GM12878 (cell line): ENCODE measurements around the gene ARHGAP32.

Source experiments
- ATF7 ChIP-seq: fragments of 450-650 bp; IDR thresholded peaks from 2 replicates; pipeline ENCODE4 v1.6.1; 2016; ENCODE audit warnings: low read depth, mild to moderate bottlenecking
- BRCA1 ChIP-seq: IDR thresholded peaks from 2 replicates; pipeline ENCODE4 v1.6.1; 2011; ENCODE audit warnings: low read depth, low read length, improper control_type of control experiment
- CEBPB ChIP-seq, 2 experiments: fragments of 150-350 bp in 1 of 2; IDR thresholded peaks; 2 replicates each; pipeline ENCODE4 v1.6.1; 2012 to 2014; ENCODE audit warnings: low read depth in 2 of 2, low read length in 2 of 2, borderline replicate concordance in 1 of 2, inconsistent platforms in 1 of 2
- CTCF ChIP-seq, 3 experiments: IDR thresholded peaks in 2 of 3; conservative IDR thresholded peaks in 1 of 3; 2 replicates each; pipeline ENCODE4 v1.5.1; 2011; ENCODE audit warnings: low read depth in 3 of 3, low read length in 3 of 3, mild to moderate bottlenecking in 3 of 3, control low read depth in 2 of 3, moderate library complexity in 2 of 3, inconsistent platforms in 1 of 3, mixed read lengths in 1 of 3; ENCODE audit not compliant: control insufficient read depth in 2 of 3, insufficient read depth in 1 of 3; ENCODE audit errors: extremely low read depth in 1 of 3
- EZH2 ChIP-seq: IDR thresholded peaks from 2 replicates; pipeline ENCODE4 v1.6.1; 2012; ENCODE audit warnings: low read depth, mild to moderate bottlenecking, control low read depth, inconsistent platforms, low read length, borderline replicate concordance; ENCODE audit not compliant: control insufficient read depth
- MAX ChIP-seq: IDR thresholded peaks from 2 replicates; pipeline ENCODE4 v1.6.1; 2012; ENCODE audit warnings: low read depth, low read length, improper control_type of control experiment
- POLR2A ChIP-seq: IDR thresholded peaks from 2 replicates; pipeline ENCODE4 v1.6.1; 2011; ENCODE audit warnings: low read depth, mild to moderate bottlenecking, low read length
- STAT3 ChIP-seq: IDR thresholded peaks from 2 replicates; pipeline ENCODE4 v1.6.1; 2011; ENCODE audit warnings: low read depth, low read length, improper control_type of control experiment
- ZBTB33 ChIP-seq: fragments of 450-650 bp; IDR thresholded peaks from 2 replicates; pipeline ENCODE4 v1.6.1; 2017; ENCODE audit warnings: mild to moderate bottlenecking
- ZBTB40 ChIP-seq: fragments of 450-650 bp; IDR thresholded peaks from 2 replicates; pipeline ENCODE4 v1.6.1; 2016; ENCODE audit warnings: mild to moderate bottlenecking, moderate library complexity, borderline replicate concordance
- ZNF24 ChIP-seq: fragments of 450-650 bp; IDR thresholded peaks from 2 replicates; pipeline ENCODE4 v1.6.1; 2017; ENCODE audit warnings: antibody characterized with exemption, mild to moderate bottlenecking

GRCh38 chr11:129213261-129213660, 21.1 kb upstream of the ARHGAP32 start:
- TF ChIP-seq STAT3: no peak
- no peak for TF ChIP-seq CTCF (IDR thresholded peaks at IDR 0.05 in 2 of 3, conservative IDR thresholded peaks at IDR 0.05 in 1 of 3; ENCODE audit: control insufficient read depth in 2 of 3, extremely low read depth in 1 of 3, insufficient read depth in 1 of 3, low read depth in 3 of 3, low read length in 3 of 3)
- no peak for TF ChIP-seq POLR2A
- TF ChIP-seq EZH2: no peak
- TF ChIP-seq ATF7: no peak
- no peak for TF ChIP-seq CEBPB (IDR thresholded peaks at IDR 0.05; ENCODE audit: borderline replicate concordance in 1 of 2, low read depth in 2 of 2, low read length in 2 of 2)
- TF ChIP-seq ZBTB40: no peak
- TF ChIP-seq MAX: no peak
- TF ChIP-seq ZNF24: no peak
- TF ChIP-seq BRCA1: no peak
- no peak for TF ChIP-seq ZBTB33
